IMR-90 (cell line): ENCODE results near the gene HSPG2. TPM values are rescaled to one million over a fixed set of nuclear protein-coding genes. Genes with fewer than 3 reads are reported as not detected.
A peak's percentile ranks its signal among the peaks of the same experiment; 100 is the strongest.

ENCODE experiments used
- ATAC-seq: fragments of 200-7000 bp; cut with Tn5 transposase; 2 replicates; pipeline ENCODE4 v1.9.1; 2020; ENCODE audit warnings: low read depth, mild to moderate bottlenecking, moderate library complexity
- BruUV-seq: library from RNA; stranded (reverse); fragments of 400-500 nt; replicated peaks from 2 replicates; lab custom pipeline; 2021; lab: Mats Ljungman, UMichigan
- CTCF ChIA-PET: fragments of 300-600 bp; formaldehyde crosslinking; extraction: SDS; loops from one replicate; lab custom pipeline; 2021; ENCODE audit warnings: antibody characterized with exemption; lab: Yijun Ruan, JAX
- POLR2A ChIA-PET: fragments of 300-600 bp; sonication (Branson Sonifier 250); formaldehyde crosslinking; loops from one replicate; lab custom pipeline; 2022; ENCODE audit warnings: antibody characterized with exemption; ENCODE audit not compliant: unreplicated experiment; lab: Charles Lee
- DNase-seq: peaks from one replicate; pipeline ENCODE4 v3.0.0; 2013
- H2AFZ ChIP-seq: replicated peaks from 2 replicates; pipeline ENCODE3; 2013; ENCODE audit warnings: low read length, mild to moderate bottlenecking; ENCODE audit not compliant: poor library complexity
- H2AK5ac ChIP-seq: 2 replicates; pipeline ENCODE4 v1.6.1; 2013; ENCODE audit warnings: low read depth, low read length, inconsistent platforms
- H2AK9ac ChIP-seq: replicated peaks from 2 replicates; pipeline ENCODE3; 2013; ENCODE audit warnings: mild to moderate bottlenecking, low read depth, low read length, moderate library complexity; ENCODE audit not compliant: poor library complexity
- H2BK120ac ChIP-seq: 2 replicates; pipeline ENCODE4 v1.6.1; 2013; ENCODE audit warnings: low read depth, low read length, inconsistent platforms
- H2BK15ac ChIP-seq: 3 replicates; pipeline ENCODE4 v1.6.1; 2013; ENCODE audit warnings: low read depth, low read length, inconsistent platforms
- H2BK20ac ChIP-seq: 2 replicates; pipeline ENCODE4 v1.6.1; 2013; ENCODE audit warnings: low read depth, mild to moderate bottlenecking, inconsistent platforms, low read length, moderate library complexity
- H2BK5ac ChIP-seq: 2 replicates; pipeline ENCODE4 v1.6.1; 2013; ENCODE audit warnings: mild to moderate bottlenecking, low read depth, low read length, inconsistent platforms; ENCODE audit not compliant: poor library complexity, severe bottlenecking
- H3K14ac ChIP-seq: replicated peaks from 2 replicates; pipeline ENCODE4 v1.6.1; 2013; ENCODE audit warnings: low read depth, low read length, inconsistent platforms
- H3K18ac ChIP-seq: 2 replicates; pipeline ENCODE4 v1.6.1; 2013; ENCODE audit warnings: low read depth, low read length, control low read depth
- H3K23ac ChIP-seq: 2 replicates; pipeline ENCODE4 v1.6.1; 2013; ENCODE audit warnings: low read depth, low read length, inconsistent platforms
- H3K27ac ChIP-seq: 2 replicates; pipeline ENCODE4 v1.5.1; 2013; ENCODE audit warnings: mild to moderate bottlenecking, control low read depth, low read length; ENCODE audit not compliant: insufficient read depth
- H3K27me3 ChIP-seq: 2 replicates; pipeline ENCODE4 v1.6.1; 2013; ENCODE audit warnings: low read length; ENCODE audit not compliant: control insufficient read depth, insufficient read depth
- H3K36me3 ChIP-seq: 2 replicates; pipeline ENCODE4 v1.6.1; 2013; ENCODE audit warnings: low read length, mixed read lengths; ENCODE audit not compliant: control insufficient read depth, insufficient read depth
- H3K4ac ChIP-seq: 2 replicates; pipeline ENCODE4 v1.6.1; 2013; ENCODE audit warnings: low read depth, low read length, inconsistent platforms
- H3K4me1 ChIP-seq: 2 replicates; pipeline ENCODE4 v1.6.1; 2013; ENCODE audit warnings: low read length, mixed read lengths; ENCODE audit not compliant: control insufficient read depth, insufficient read depth
- H3K4me2 ChIP-seq: 2 replicates; pipeline ENCODE4 v1.6.1; 2013; ENCODE audit warnings: low read depth, mild to moderate bottlenecking, control low read depth, low read length, moderate library complexity
- H3K4me3 ChIP-seq: 2 replicates; pipeline ENCODE4 v1.5.1; 2013; ENCODE audit warnings: low read depth, mild to moderate bottlenecking, control low read depth, low read length, moderate library complexity; ENCODE audit not compliant: insufficient read depth
- H3K56ac ChIP-seq: 2 replicates; pipeline ENCODE4 v1.6.1; 2013; ENCODE audit warnings: low read length, inconsistent platforms; ENCODE audit not compliant: insufficient read depth; ENCODE audit errors: extremely low read depth
- H3K79me1 ChIP-seq, 2 experiments: 2 replicates each; pipeline ENCODE4 v1.6.1; 2013; ENCODE audit warnings: low read length in 2 of 2, inconsistent platforms in 1 of 2, low read depth in 1 of 2
- H3K9ac ChIP-seq: 2 replicates; pipeline ENCODE4 v1.6.1; 2013; ENCODE audit warnings: low read depth, low read length, control low read depth
- H3K9me1 ChIP-seq: 2 replicates; pipeline ENCODE4 v1.6.1; 2013; ENCODE audit warnings: low read length, inconsistent platforms; ENCODE audit not compliant: insufficient read depth
- H3K9me3 ChIP-seq: 2 replicates; pipeline ENCODE4 v1.6.1; 2013; ENCODE audit warnings: low read length; ENCODE audit not compliant: control insufficient read depth, insufficient read depth
- H4K20me1 ChIP-seq: 2 replicates; pipeline ENCODE4 v1.6.1; 2013; ENCODE audit warnings: low read length, inconsistent platforms; ENCODE audit not compliant: insufficient read depth
- H4K5ac ChIP-seq: 2 replicates; pipeline ENCODE4 v1.6.1; 2013; ENCODE audit warnings: mild to moderate bottlenecking, low read depth, low read length, control low read depth
- H4K8ac ChIP-seq, 2 experiments: 2 replicates each; pipeline ENCODE4 v1.6.1; 2013; ENCODE audit warnings: low read depth in 2 of 2, low read length in 2 of 2, control low read depth in 1 of 2, inconsistent platforms in 1 of 2
- H4K91ac ChIP-seq: 2 replicates; pipeline ENCODE4 v1.6.1; 2013; ENCODE audit warnings: low read depth, low read length, inconsistent platforms; ENCODE audit not compliant: insufficient read depth
- RAD21 ChIP-seq: IDR thresholded peaks from 2 replicates; pipeline ENCODE4 v1.6.1; 2012; ENCODE audit warnings: low read length, improper control_type of control experiment
- WGBS, 2 experiments: methylation state at CpG; one replicate each; pipeline versions ENCODE4 v1.1.5 to v1.1.7; 2013; ENCODE audit warnings: missing lambda C conversion rate in 2 of 2; ENCODE audit not compliant: insufficient read length in 1 of 2; ENCODE audit errors: extremely low coverage in 2 of 2; 5-methylcytosine and 5-hydroxymethylcytosine counted together
- dilution Hi-C: fragments of 300-500 bp; cut with HindIII; formaldehyde crosslinking; loops from one replicate; pipeline ENCODE4 v1.14.3; 2018; ENCODE audit warnings: low sequenced_read_pairs; ENCODE audit not compliant: unreplicated experiment
- in situ Hi-C: fragments of 300-500 bp; cut with MboI; formaldehyde crosslinking; loops from 3 replicates; pipeline ENCODE4 v1.14.3; 2019; ENCODE audit warnings: low sequenced_read_pairs, inconsistent platforms, mixed read lengths
- intact Hi-C: fragments of 100-400 bp; cut with micrococcal nuclease; formaldehyde crosslinking; loops from 2 replicates; pipeline ENCODE4 v1.10.0; 2022
- polyA plus RNA-seq, 3 experiments: library from polyadenylated mRNA; depleted of rRNA; stranded (reverse); fragments of >200 nt; gene quantifications; 2 replicates each; pipeline ENCODE4 v1.2.3, GENCODE V29; 2012; ENCODE audit warnings: low replicate concordance in 1 of 3
- total RNA-seq: library from RNA; depleted of rRNA; stranded (reverse); fragments of >200 nt; gene quantifications from 2 replicates; pipeline ENCODE4 v1.2.3, GENCODE V29; 2012

Gene HSPG2
- total and polyA plus RNA-seq, 2 of the 4 experiments (the other 2 are of a cell fraction): 15.8 to 94.0 TPM

DNA sequence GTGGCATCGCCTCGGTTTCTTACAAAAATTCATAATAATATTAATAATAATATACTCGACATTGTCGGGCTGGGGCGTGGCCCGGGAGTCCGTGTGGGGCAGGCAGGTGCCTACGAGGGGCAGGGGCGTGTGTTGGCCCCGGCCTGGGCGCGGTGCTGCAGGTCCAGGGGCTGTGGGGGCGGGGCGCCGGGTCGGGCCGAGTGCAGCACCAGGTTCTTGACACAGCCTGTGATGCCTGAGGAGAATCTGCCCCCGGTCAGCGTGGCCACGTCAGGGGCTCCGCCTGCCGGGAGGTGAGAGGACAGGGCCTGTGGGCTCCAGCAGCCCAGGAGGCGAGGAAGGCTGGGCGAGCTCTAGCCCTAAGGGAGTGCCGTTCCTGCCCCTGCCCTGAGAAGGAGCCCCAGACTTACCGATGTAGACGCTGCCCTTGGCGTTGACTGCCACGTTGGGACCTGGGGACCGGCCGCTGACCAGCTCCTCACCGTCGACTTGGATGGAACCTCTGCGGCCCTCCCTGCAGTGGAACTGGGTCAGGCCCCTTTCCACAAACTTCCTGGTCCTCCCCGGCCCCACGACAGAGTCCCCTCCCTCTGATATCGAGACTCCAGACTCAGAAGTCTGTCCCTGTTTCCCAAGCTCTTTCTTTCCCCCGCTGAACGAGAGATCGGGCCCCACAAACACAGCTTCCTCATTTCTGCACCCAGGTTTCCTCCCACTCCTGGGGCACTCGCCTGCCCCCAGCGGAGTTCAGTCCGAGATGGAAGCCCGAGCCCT is 113.7 kb downstream of the HSPG2 start:
- POLR2A ChIA-PET: no interaction called here
- no peak for DNase-seq
- no peaks in the 10 kb centered on the region for H3K79me1 ChIP-seq
- no peak overlapping the region for H2AFZ ChIP-seq
- H3K4me1 ChIP-seq: no peaks in the 10 kb centered on the region
- H2AK9ac ChIP-seq: no peak overlapping the region
- in situ Hi-C loops (no loop called here), dilution Hi-C loops (no loop called here), intact Hi-C loops (no loop called here)
- no peak overlapping the region for H3K56ac ChIP-seq
- H2BK20ac ChIP-seq: no peak overlapping the region
- H3K9ac ChIP-seq: no peak overlapping the region
- H3K4me3 ChIP-seq: no peak overlapping the region
- no peak overlapping the region for H2AK5ac ChIP-seq
- no peak overlapping the region for H3K27ac ChIP-seq
- no peak overlapping the region for H3K23ac ChIP-seq
- no peak overlapping the region for H4K8ac ChIP-seq
- H2BK120ac ChIP-seq: no peak overlapping the region
- no peak overlapping the region for H4K91ac ChIP-seq
- BruUV-seq: TSS peak; percentile 95
- ATAC-seq: no peak
- H2BK15ac ChIP-seq: no peak overlapping the region
- H3K27me3 ChIP-seq: no peaks in the 10 kb centered on the region
- no peak for TF ChIP-seq RAD21
- no peaks in the 10 kb centered on the region for H4K20me1 ChIP-seq
- H3K36me3 ChIP-seq: peaks cover 53% of the 10 kb centered on the region
- no peak overlapping the region for H3K4ac ChIP-seq
- WGBS, 2 experiments: 95% methylated on average over 20 of the region's 44 CpGs; no CpG with 5 or more reads in 1 of the 2 experiments
- no peak overlapping the region for H2BK5ac ChIP-seq
- H3K4me2 ChIP-seq: no peak overlapping the region
- no peak overlapping the region for H3K18ac ChIP-seq
- H3K9me1 ChIP-seq: peaks cover 2% of the 10 kb centered on the region
- CTCF ChIA-PET: no interaction called here
- H3K14ac ChIP-seq: no peak overlapping the region
- no peak overlapping the region for H4K5ac ChIP-seq
- no peaks in the 10 kb centered on the region for H3K9me3 ChIP-seq
